Measurements from ENCODE around the gene RAG2. TPM values are rescaled to one million over a fixed set of nuclear protein-coding genes. Genes with fewer than 3 reads are reported as not detected.

RAG2 gene
- total RNA-seq, 1 experiment from 2014 or later: not detected

- H3K27me3 Mint-ChIP-seq (ENCODE audit: insufficient read depth, unreplicated experiment): no peaks in the 10 kb centered on the region
- TF ChIP-seq CTCF (IDR thresholded peaks at IDR 0.05; ENCODE audit: insufficient read depth in 1 of 2, low read depth in 1 of 2, low read length in 1 of 2, severe bottlenecking in 1 of 2, unreplicated experiment in 1 of 2): no peak
- DNase-seq: no peak
- no peaks in the 10 kb centered on the region for H3K36me3 Mint-ChIP-seq (ENCODE audit: insufficient read depth, unreplicated experiment)
- ChIA-PET POLR2A (no interaction called here), CTCF (no interaction called here)
- H3K4me1 Mint-ChIP-seq (ENCODE audit: low read depth, unreplicated experiment): no peaks in the 10 kb centered on the region
- H3K9me3 Mint-ChIP-seq (ENCODE audit: unreplicated experiment): no peaks in the 10 kb centered on the region
- BruUV-seq (replicated peaks): no TSS peak
- H3K4me1 ChIP-seq: no peaks in the 10 kb centered on the region
- intact Hi-C loops (cut with micrococcal nuclease; ENCODE audit: unreplicated experiment): no loop called here
- H3K27ac Mint-ChIP-seq (ENCODE audit: unreplicated experiment): no peak overlapping the region
- no peaks in the 10 kb centered on the region; the same call in 1 of the 2 replicates for H3K9me3 ChIP-seq
- H3K4me3 ChIP-seq (ENCODE audit: low read depth, low read length): no peak overlapping the region
- H3K27me3 ChIP-seq (replicated peaks; ENCODE audit: control insufficient read depth, insufficient read depth, low read length): no peaks in the 10 kb centered on the region
- no peak overlapping the region for H3K4me3 Mint-ChIP-seq (ENCODE audit: unreplicated experiment)
- no peaks in the 10 kb centered on the region for H3K36me3 ChIP-seq (ENCODE audit: control insufficient read depth, insufficient read depth, low read length)
Observed at GRCh38 chr11:36602135-36602534, 4.1 kb upstream of the RAG2 start.

- POLR2A ChIA-PET: no interaction called here
- no peak for DNase-seq
- no peaks in the 10 kb centered on the region for H3K36me3 Mint-ChIP-seq (ENCODE audit: insufficient read depth, unreplicated experiment)
- BruUV-seq (replicated peaks): no TSS peak
- TF ChIP-seq CTCF (IDR thresholded peaks at IDR 0.05; ENCODE audit: insufficient read depth in 1 of 2, low read depth in 1 of 2, low read length in 1 of 2, severe bottlenecking in 1 of 2, unreplicated experiment in 1 of 2): no peak
- Histone ChIP-seq H3K9me3 (no peaks in the 10 kb centered on the region; the same call in 1 of the 2 replicates), H3K27me3 (replicated peaks; ENCODE audit: control insufficient read depth, insufficient read depth, low read length) (no peaks in the 10 kb centered on the region), H3K4me1 (no peaks in the 10 kb centered on the region), H3K36me3 (ENCODE audit: control insufficient read depth, insufficient read depth, low read length) (no peaks in the 10 kb centered on the region), H3K4me3 (ENCODE audit: low read depth, low read length) (no peak overlapping the region)
- CTCF ChIA-PET: no interaction called here
- intact Hi-C loops (cut with micrococcal nuclease; ENCODE audit: unreplicated experiment): no loop called here
- no peak overlapping the region for H3K4me3 Mint-ChIP-seq (ENCODE audit: unreplicated experiment)
- H3K9me3 Mint-ChIP-seq (ENCODE audit: unreplicated experiment): no peaks in the 10 kb centered on the region
- H3K4me1 Mint-ChIP-seq (ENCODE audit: low read depth, unreplicated experiment): no peaks in the 10 kb centered on the region
- no peaks in the 10 kb centered on the region for H3K27me3 Mint-ChIP-seq (ENCODE audit: insufficient read depth, unreplicated experiment)
- H3K27ac Mint-ChIP-seq (ENCODE audit: unreplicated experiment): no peak overlapping the region
Observed at GRCh38 chr11:36601155-36601554, 3.1 kb upstream of the RAG2 start.

- Histone ChIP-seq H3K4me3 (ENCODE audit: low read depth, low read length) (no peak overlapping the region), H3K4me1 (peaks cover 1% of the 10 kb centered on the region; the same call in 1 of the 2 replicates), H3K27me3 (replicated peaks; ENCODE audit: control insufficient read depth, insufficient read depth, low read length) (no peaks in the 10 kb centered on the region), H3K9me3 (no peaks in the 10 kb centered on the region; the same call in 1 of the 2 replicates), H3K36me3 (ENCODE audit: control insufficient read depth, insufficient read depth, low read length) (no peaks in the 10 kb centered on the region)
- CTCF ChIA-PET: no interaction called here
- POLR2A ChIA-PET: no interaction called here
- no peaks in the 10 kb centered on the region for H3K9me3 Mint-ChIP-seq (ENCODE audit: unreplicated experiment)
- H3K36me3 Mint-ChIP-seq (ENCODE audit: insufficient read depth, unreplicated experiment): no peaks in the 10 kb centered on the region
- H3K27ac Mint-ChIP-seq (ENCODE audit: unreplicated experiment): no peak overlapping the region
- H3K4me3 Mint-ChIP-seq (ENCODE audit: unreplicated experiment): no peak overlapping the region
- no peaks in the 10 kb centered on the region for H3K27me3 Mint-ChIP-seq (ENCODE audit: insufficient read depth, unreplicated experiment)
- no peak for DNase-seq
- intact Hi-C loops (cut with micrococcal nuclease; ENCODE audit: unreplicated experiment): no loop called here
- no peak for TF ChIP-seq CTCF (IDR thresholded peaks at IDR 0.05; ENCODE audit: insufficient read depth in 1 of 2, low read depth in 1 of 2, low read length in 1 of 2, severe bottlenecking in 1 of 2, unreplicated experiment in 1 of 2)
- H3K4me1 Mint-ChIP-seq (ENCODE audit: low read depth, unreplicated experiment): no peaks in the 10 kb centered on the region
- BruUV-seq (replicated peaks): no TSS peak
Observed at GRCh38 chr11:36600180-36600579, 2.1 kb upstream of the RAG2 start.
